HG03095 (cell line): Measurements from ENCODE around the gene CGB2.
"Not testable (repeated sequence)": the region's sequence is repeated elsewhere in the genome, so short reads cannot be mapped to it uniquely, and the experiment has no call there.

Experiments
- ATAC-seq: cut with Tn5 transposase; IDR thresholded peaks from one replicate; pipeline ENCODE4 v1.9.1; 2021; ENCODE audit warnings: moderate library complexity; ENCODE audit not compliant: unreplicated experiment

The CGB2 gene

GRCh38 chr19:49064768-49065611 is 33.3 kb downstream of the CGB2 start, which contains the start of gene NTF4:
Gene NTF4, minus strand, starts transcription at chr19:49064818. Its CDS starts 2,821 bp downstream, at chr19:49061997.
- no peak for ATAC-seq

- no peak for ATAC-seq
These were observed 34.3 kb downstream of the CGB2 start for GRCh38 chr19:49065905-49066512.

- ATAC-seq = no peak
These were observed 35.9 kb downstream of the CGB2 start for GRCh38 chr19:49067554-49067953.

GRCh38 chr19:49069026-49069425 is 37.3 kb downstream of the CGB2 start:
- no peak for ATAC-seq

GRCh38 chr19:49070416-49070815 is 38.7 kb downstream of the CGB2 start:
- ATAC-seq = no peak

GRCh38 chr19:49071860-49072547 is 40.3 kb downstream of the CGB2 start:
- no peak for ATAC-seq

- no peak for ATAC-seq
These were observed 42.1 kb downstream of the CGB2 start for GRCh38 chr19:49073514-49074378.

- ATAC-seq = not testable (repeated sequence)
These were observed 43.2 kb downstream of the CGB2 start for GRCh38 chr19:49074869-49075268.

- ATAC-seq = no peak
These were observed 48.7 kb downstream of the CGB2 start for GRCh38 chr19:49080392-49080791.

- no peak for ATAC-seq
These were observed 49.6 kb downstream of the CGB2 start for GRCh38 chr19:49081273-49081672.
